ENCODE measurements around the gene ZBTB16.

Gene ZBTB16

GRCh38 chr11:114130629-114131277 is 71.2 kb downstream of the ZBTB16 start:
- DNase-seq (ENCODE audit: low read depth): no peak

GRCh38 chr11:114131461-114131864 is 72.0 kb downstream of the ZBTB16 start:
- DNase-seq (ENCODE audit: low read depth): no peak

GRCh38 chr11:114132417-114132816 is 72.9 kb downstream of the ZBTB16 start:
- no peak for DNase-seq (ENCODE audit: low read depth)

GRCh38 chr11:114132944-114133394 is 73.5 kb downstream of the ZBTB16 start:
- DNase-seq (ENCODE audit: low read depth): no peak

- no peak for DNase-seq (ENCODE audit: low read depth)
Measured at GRCh38 chr11:114133548-114134329, 74.2 kb downstream of the ZBTB16 start.

GRCh38 chr11:114134870-114135269 is 75.4 kb downstream of the ZBTB16 start:
- DNase-seq (ENCODE audit: low read depth): no peak

- no peak for DNase-seq (ENCODE audit: low read depth)
Measured at GRCh38 chr11:114135737-114136151, 76.2 kb downstream of the ZBTB16 start.

- no peak for DNase-seq (ENCODE audit: low read depth)
Measured at GRCh38 chr11:114136686-114137640, 77.5 kb downstream of the ZBTB16 start.

GRCh38 chr11:114137838-114138237 is 78.3 kb downstream of the ZBTB16 start:
- no peak for DNase-seq (ENCODE audit: low read depth)

- DNase-seq (ENCODE audit: low read depth): no peak
Measured at GRCh38 chr11:114138411-114138810, 78.9 kb downstream of the ZBTB16 start.

GRCh38 chr11:114140826-114141225 is 81.3 kb downstream of the ZBTB16 start:
- no peak for DNase-seq (ENCODE audit: low read depth)

- DNase-seq (ENCODE audit: low read depth): no peak
Measured at GRCh38 chr11:114141863-114142580, 82.5 kb downstream of the ZBTB16 start.

- DNase-seq (ENCODE audit: low read depth): no peak
Measured at GRCh38 chr11:114142707-114143106, 83.2 kb downstream of the ZBTB16 start.

GRCh38 chr11:114145166-114145775 is 85.8 kb downstream of the ZBTB16 start:
- DNase-seq (ENCODE audit: low read depth): no peak

GRCh38 chr11:114147375-114148012 is 88.0 kb downstream of the ZBTB16 start:
- DNase-seq (ENCODE audit: low read depth): no peak

GRCh38 chr11:114148013-114148382 is 88.5 kb downstream of the ZBTB16 start:
- DNase-seq (ENCODE audit: low read depth): no peak

- no peak for DNase-seq (ENCODE audit: low read depth)
Measured at GRCh38 chr11:114149689-114150407, 90.3 kb downstream of the ZBTB16 start.

- DNase-seq (ENCODE audit: low read depth): no peak
Measured at GRCh38 chr11:114150671-114151070, 91.2 kb downstream of the ZBTB16 start.

GRCh38 chr11:114151631-114152030 is 92.1 kb downstream of the ZBTB16 start:
- no peak for DNase-seq (ENCODE audit: low read depth)

GRCh38 chr11:114152162-114152561 is 92.7 kb downstream of the ZBTB16 start:
- no peak for DNase-seq (ENCODE audit: low read depth)
